ENCODE data around the gene GTF2H4.

Gene GTF2H4

DNA sequence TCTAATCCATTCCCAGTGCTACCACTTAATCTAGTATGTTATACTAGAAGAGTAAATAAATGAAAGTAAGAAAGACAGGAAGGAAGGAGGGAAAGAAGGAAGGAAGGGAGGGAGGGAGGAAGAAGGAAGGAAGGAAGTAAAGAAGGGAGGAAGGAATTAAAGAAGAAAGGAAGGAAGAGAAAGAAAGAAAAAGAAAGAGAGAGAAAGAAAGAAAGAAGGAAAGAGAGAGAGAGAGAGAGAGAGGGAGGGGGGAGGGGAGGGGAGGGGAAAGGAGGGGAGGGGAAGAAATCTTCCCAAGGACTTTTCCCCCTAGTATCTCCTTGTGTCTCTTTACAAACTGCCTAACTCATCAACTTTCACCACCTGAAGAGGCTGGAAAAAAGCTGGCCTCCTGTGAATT lies 54.7 kb downstream of the GTF2H4 start:
- no peak for FAIRE-seq

DNA sequence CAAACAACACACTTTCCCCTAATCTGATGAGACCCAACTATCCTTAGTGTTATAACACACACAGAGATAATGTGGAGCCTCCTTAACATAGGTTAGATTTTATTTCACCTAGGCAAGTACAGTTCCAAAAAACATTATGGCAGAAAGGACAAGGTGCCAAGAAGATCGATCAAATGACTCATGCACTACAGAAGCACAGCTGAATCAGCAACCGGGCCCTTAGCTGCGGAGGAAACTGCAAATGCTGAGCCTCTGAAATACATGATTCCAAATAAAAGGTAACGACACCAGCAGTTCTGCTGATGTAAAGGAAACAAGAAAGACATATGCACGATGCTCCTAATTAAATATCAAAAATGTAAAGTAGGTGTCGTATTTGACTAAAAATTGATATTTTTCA lies 55.6 kb downstream of the GTF2H4 start:
- no peak for FAIRE-seq

Measured in A204.1 (cell line).